ENCODE results near the gene ADCY3. TPM values are rescaled to one million over a fixed set of nuclear protein-coding genes. Genes with fewer than 3 reads are reported as not detected.

Gene ADCY3
- total and polyA plus RNA-seq, 2 of the 13 experiments (the other 11 are each of a cell fraction or from before 2014, with no cell fraction given): 0.11 to 0.61 TPM

DNA sequence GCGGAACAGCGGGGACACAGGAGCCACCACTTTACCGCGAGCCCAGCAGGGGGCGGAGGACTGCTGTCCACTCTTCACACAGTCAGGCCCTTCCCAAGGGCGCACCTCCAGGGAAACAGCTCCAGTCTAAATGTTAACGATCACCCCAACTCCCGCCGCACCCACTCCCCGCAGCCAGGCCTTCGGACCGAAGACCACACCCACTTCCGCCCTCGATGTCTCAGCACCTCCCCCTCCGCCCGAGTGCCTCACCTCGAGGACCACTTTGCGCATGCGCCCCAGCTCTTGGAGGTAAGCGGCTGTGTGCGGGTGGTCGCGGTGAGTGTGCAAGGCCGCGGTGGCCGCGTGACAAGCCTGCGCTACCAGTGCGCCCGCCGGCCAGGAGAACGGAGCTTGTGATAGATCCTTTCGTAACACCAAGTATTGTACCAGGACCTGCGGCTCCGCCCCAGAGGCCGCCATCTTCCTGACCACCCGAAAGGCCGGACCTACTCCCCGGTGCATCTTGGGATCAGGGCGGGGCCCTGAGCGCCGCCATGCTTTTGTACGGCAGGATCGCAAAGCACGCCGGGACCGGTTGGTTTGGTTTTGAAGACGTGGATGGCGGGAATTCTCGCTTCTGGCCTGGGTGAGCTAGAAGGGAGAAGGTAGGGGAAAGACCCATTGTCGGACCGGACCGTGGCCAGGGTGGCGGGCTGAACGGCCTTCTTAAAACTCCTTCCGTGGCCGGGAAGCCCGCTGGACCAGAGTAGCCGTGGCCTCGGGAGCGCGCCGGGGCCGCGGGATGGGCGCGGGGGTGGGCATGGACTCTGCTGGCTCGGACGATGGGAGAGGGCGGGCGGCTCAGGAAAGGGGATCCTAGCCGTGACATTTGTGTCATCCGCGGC lies 126.9 kb downstream of the ADCY3 start, which contains the start of the genes CENPO and PTRHD1 (continued):
- TF ChIP-seq PATZ1 (CRISPR knock-in tag; IDR thresholded peaks at IDR 0.05): peak; percentile 77
- peak; percentile 99 for TF ChIP-seq RBM39 (IDR thresholded peaks at IDR 0.05; ENCODE audit: low read depth, low read length, poor library complexity, severe bottlenecking)
- TF ChIP-seq ZNF550 (CRISPR knock-in tag; IDR thresholded peaks at IDR 0.05; ENCODE audit: borderline replicate concordance): no peak; the same call in 1 of the 2 replicates
- no peak for TF ChIP-seq SSRP1 (CRISPR knock-in tag; IDR thresholded peaks at IDR 0.05)
- peak; percentile 85; the same call in 1 of the 2 replicates for TF ChIP-seq ZNF274 (CRISPR knock-in tag; IDR thresholded peaks at IDR 0.05)
- TF ChIP-seq ZFP1 (CRISPR knock-in tag; IDR thresholded peaks at IDR 0.05): peak; percentile 63; the same call in 1 of the 2 replicates
- no peak for TF ChIP-seq HDAC6 (IDR thresholded peaks at IDR 0.05; ENCODE audit: low read depth, low read length)
- TF ChIP-seq HNF1B (CRISPR knock-in tag; IDR thresholded peaks at IDR 0.05): peak; percentile 92
- TF ChIP-seq CENPT (CRISPR knock-in tag; IDR thresholded peaks at IDR 0.05; ENCODE audit: low read depth): peak; percentile 45; the same call in 1 of the 2 replicates
- no peak for TF ChIP-seq CC2D1A (CRISPR knock-in tag; IDR thresholded peaks at IDR 0.05)
- TF ChIP-seq ZNF614 (CRISPR knock-in tag; IDR thresholded peaks at IDR 0.05; ENCODE audit: borderline replicate concordance): peak; percentile 86; the same call in 1 of the 2 replicates
- TF ChIP-seq NRL (CRISPR knock-in tag; IDR thresholded peaks at IDR 0.05; ENCODE audit: borderline replicate concordance): peak; percentile 71
- no peak for TF ChIP-seq MTA3 (CRISPR knock-in tag; IDR thresholded peaks at IDR 0.05)
- TF ChIP-seq MIER3 (CRISPR knock-in tag; IDR thresholded peaks at IDR 0.05; ENCODE audit: borderline replicate concordance): peak; percentile 91
- peak; percentile 95 for TF ChIP-seq ARHGAP35 (CRISPR knock-in tag; IDR thresholded peaks at IDR 0.05; ENCODE audit: borderline replicate concordance)
- TF ChIP-seq, protein P1, sequence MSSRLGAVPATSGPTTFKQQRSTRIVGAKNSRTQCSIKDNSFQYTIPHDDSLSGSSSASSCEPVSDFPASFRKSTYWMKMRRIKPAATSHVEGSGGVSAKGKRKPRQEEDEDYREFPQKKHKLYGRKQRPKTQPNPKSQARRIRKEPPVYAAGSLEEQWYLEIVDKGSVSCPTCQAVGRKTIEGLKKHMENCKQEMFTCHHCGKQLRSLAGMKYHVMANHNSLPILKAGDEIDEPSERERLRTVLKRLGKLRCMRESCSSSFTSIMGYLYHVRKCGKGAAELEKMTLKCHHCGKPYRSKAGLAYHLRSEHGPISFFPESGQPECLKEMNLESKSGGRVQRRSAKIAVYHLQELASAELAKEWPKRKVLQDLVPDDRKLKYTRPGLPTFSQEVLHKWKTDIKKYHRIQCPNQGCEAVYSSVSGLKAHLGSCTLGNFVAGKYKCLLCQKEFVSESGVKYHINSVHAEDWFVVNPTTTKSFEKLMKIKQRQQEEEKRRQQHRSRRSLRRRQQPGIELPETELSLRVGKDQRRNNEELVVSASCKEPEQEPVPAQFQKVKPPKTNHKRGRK (CRISPR knock-in tag; IDR thresholded peaks at IDR 0.05): no peak
- peak; percentile 59 for TF ChIP-seq ZNF768 (CRISPR knock-in tag; IDR thresholded peaks at IDR 0.05)
- TF ChIP-seq HIVEP1 (CRISPR knock-in tag; IDR thresholded peaks at IDR 0.05): peak; percentile 88
- TF ChIP-seq TP53 (CRISPR knock-in tag; conservative IDR thresholded peaks at IDR 0.05): peak; percentile 77; the same call in 1 of the 2 replicates
- peak; percentile 58 for TF ChIP-seq GATAD2A (CRISPR knock-in tag; IDR thresholded peaks at IDR 0.05)

Data from HepG2 (cell line).